ENCODE results near the gene RNASET2. TPM values are rescaled to one million over a fixed set of nuclear protein-coding genes. Genes with fewer than 3 reads are reported as not detected.
A peak's percentile ranks its signal among the peaks of the same experiment; 100 is the strongest.

RNASET2 gene
- total RNA-seq, 2 experiments from 2014 or later = 34.1 to 35.8 TPM

DNA sequence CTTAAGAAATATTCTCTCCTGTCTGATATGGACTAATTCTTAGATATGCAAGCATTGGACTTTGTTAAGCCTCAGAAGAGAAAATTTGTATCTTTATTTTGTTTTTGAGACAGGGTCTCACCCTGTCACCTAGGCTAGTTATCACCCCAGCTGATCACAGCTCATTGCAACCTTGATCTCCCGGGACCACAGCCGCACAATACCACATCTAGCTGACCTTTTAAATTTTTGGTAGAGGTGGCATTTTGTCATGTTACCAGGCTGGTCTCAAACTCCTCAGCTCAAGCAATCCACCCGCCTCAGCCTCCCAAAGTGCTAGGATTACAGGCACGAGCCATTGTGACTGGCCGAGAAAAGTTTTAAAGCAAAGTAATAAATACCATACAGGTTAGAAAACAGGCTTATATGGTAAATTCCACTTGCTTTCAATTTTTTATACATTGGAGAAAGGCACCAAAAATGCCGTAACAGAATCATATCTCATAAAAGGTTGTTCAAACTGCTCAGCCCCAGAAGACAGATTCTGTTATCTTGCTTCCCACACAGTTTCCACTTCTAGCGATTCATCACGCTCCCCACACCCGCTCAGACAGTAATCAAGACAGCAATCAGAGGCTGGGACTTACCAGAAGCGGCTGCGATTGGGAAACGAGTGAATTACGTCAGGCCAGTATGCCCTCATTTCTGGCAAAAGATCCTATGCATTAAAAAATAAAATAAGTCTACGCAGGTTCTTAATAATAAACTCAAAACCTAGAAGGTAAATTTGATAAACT lies 13.8 kb downstream of the RNASET2 start:
- DNase-seq = peak; percentile 24
- Mint-ChIP-seq H3K4me1 (peaks cover 10% of the 10 kb centered on the region), H3K27ac (peak overlapping the region; percentile 20), H3K36me3 (peaks cover 9% of the 10 kb centered on the region), H3K9me3 (no peaks in the 10 kb centered on the region), H3K4me3 (no peak overlapping the region), H3K27me3 (no peaks in the 10 kb centered on the region)

GRCh38 chr6:166940643-166941068 lies 15.7 kb downstream of the RNASET2 start:
- H3K36me3 Mint-ChIP-seq = peaks cover 7% of the 10 kb centered on the region
- no peak for DNase-seq
- no peak overlapping the region for H3K27ac Mint-ChIP-seq
- no peaks in the 10 kb centered on the region for H3K9me3 Mint-ChIP-seq
- H3K4me1 Mint-ChIP-seq = peaks cover 12% of the 10 kb centered on the region
- H3K4me3 Mint-ChIP-seq = no peak overlapping the region
- H3K27me3 Mint-ChIP-seq = no peaks in the 10 kb centered on the region

- peaks cover 10% of the 10 kb centered on the region for H3K4me1 Mint-ChIP-seq
- DNase-seq = no peak
- no peak overlapping the region for H3K4me3 Mint-ChIP-seq
- H3K27ac Mint-ChIP-seq = no peak overlapping the region
- peaks cover 2% of the 10 kb centered on the region for H3K36me3 Mint-ChIP-seq
- H3K9me3 Mint-ChIP-seq = no peaks in the 10 kb centered on the region
- no peaks in the 10 kb centered on the region for H3K27me3 Mint-ChIP-seq
Measured at GRCh38 chr6:166939894-166940293, 16.5 kb downstream of the RNASET2 start.

DNA sequence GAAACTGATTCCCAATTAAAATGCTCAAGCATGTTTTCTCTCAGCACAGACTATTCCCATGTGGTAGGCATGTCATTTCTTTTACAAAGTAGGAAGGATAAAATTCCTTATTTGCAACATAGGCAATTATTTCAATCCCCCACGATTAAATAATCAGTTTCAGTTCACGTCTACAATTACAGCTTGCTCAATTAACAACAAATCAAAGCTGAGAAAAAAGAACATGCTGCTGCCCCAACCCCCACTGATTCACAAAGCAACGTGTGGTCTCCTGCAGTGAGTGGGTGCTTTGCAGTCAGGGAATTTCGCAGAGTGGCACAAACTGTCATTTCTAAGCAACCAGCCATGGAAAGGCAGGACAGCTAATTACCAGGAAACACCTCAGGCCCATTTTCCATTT lies 17.0 kb downstream of the RNASET2 start:
- Mint-ChIP-seq H3K27ac (no peak overlapping the region), H3K4me1 (peaks cover 10% of the 10 kb centered on the region), H3K4me3 (no peak overlapping the region), H3K9me3 (no peaks in the 10 kb centered on the region), H3K36me3 (peaks cover 2% of the 10 kb centered on the region), H3K27me3 (no peaks in the 10 kb centered on the region)
- no peak for DNase-seq

GRCh38 chr6:166938704-166939103 lies 17.6 kb downstream of the RNASET2 start:
- no peak for DNase-seq
- no peak overlapping the region for H3K27ac Mint-ChIP-seq
- peaks cover 2% of the 10 kb centered on the region for H3K36me3 Mint-ChIP-seq
- H3K27me3 Mint-ChIP-seq = no peaks in the 10 kb centered on the region
- no peak overlapping the region for H3K4me3 Mint-ChIP-seq
- H3K4me1 Mint-ChIP-seq = peaks cover 10% of the 10 kb centered on the region
- H3K9me3 Mint-ChIP-seq = no peaks in the 10 kb centered on the region

GRCh38 chr6:166938150-166938549 lies 18.2 kb downstream of the RNASET2 start:
- H3K27me3 Mint-ChIP-seq = no peaks in the 10 kb centered on the region
- H3K27ac Mint-ChIP-seq = no peak overlapping the region
- H3K4me1 Mint-ChIP-seq = peaks cover 8% of the 10 kb centered on the region
- no peaks in the 10 kb centered on the region for H3K9me3 Mint-ChIP-seq
- no peak for DNase-seq
- H3K4me3 Mint-ChIP-seq = no peak overlapping the region
- H3K36me3 Mint-ChIP-seq = peaks cover 2% of the 10 kb centered on the region

DNA sequence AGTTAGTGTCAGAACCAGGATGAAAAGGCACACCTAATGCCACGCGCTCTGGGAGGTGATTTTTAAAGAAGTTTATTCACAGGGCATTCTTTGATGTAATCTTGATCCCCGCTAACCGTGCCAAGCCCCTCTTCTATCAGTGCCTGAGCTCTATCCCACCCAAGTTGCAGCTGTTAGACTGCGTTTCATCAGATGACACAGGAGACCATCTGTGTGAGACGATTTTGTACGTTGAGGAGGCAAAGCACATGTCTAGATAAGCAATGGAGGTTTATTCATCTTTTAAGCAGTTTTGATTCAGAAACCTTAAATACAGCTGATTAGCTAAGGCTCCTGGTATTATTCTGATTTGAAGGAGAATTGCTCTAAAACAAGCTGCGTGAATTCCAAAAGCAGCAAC lies 18.6 kb downstream of the RNASET2 start:
- peaks cover 4% of the 10 kb centered on the region for H3K4me1 Mint-ChIP-seq
- no peak for DNase-seq
- no peak overlapping the region for H3K4me3 Mint-ChIP-seq
- no peaks in the 10 kb centered on the region for H3K27me3 Mint-ChIP-seq
- no peak overlapping the region for H3K27ac Mint-ChIP-seq
- H3K36me3 Mint-ChIP-seq = peaks cover 2% of the 10 kb centered on the region
- H3K9me3 Mint-ChIP-seq = no peaks in the 10 kb centered on the region

DNA sequence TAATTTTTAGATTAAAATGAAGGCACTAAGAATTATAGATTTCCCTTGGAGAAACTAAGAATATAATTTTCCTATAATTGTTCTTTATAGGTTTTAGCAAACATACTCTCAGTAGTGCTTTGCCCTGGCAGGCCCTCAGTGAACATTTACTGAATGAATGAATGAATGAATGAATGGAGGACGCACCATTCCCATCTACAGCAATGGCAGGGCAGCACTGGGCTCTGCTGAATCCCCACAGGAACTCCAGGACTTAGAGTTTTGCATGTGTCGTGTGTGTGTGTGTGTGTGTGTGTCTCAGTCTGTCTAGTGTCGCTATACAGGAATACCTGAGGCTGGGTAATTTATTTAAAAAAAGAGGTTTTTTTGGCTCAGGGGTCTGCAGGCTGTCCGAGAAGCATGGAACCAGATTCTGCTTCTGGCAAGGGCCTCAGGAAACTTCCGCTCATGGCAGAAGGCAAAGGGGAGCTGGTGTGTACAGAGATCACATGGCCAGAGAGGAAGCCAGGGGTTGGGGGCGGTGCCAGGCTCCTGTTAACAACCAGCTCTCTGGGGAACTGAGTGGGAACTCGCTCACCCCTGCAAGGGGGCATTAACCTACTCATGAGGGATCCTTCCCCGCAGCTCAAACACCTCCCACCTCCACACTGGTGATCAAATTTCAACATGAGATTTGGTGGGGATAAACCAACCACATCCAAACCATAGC lies 20.1 kb downstream of the RNASET2 start:
- no peak overlapping the region for H3K27ac Mint-ChIP-seq
- H3K9me3 Mint-ChIP-seq = no peaks in the 10 kb centered on the region
- no peak for DNase-seq
- H3K4me1 Mint-ChIP-seq = peaks cover 2% of the 10 kb centered on the region
- no peak overlapping the region for H3K4me3 Mint-ChIP-seq
- H3K27me3 Mint-ChIP-seq = no peaks in the 10 kb centered on the region
- peaks cover 2% of the 10 kb centered on the region for H3K36me3 Mint-ChIP-seq

GRCh38 chr6:166935353-166935752 lies 21.0 kb downstream of the RNASET2 start:
- H3K27ac Mint-ChIP-seq = no peak overlapping the region
- H3K36me3 Mint-ChIP-seq = peaks cover 2% of the 10 kb centered on the region
- H3K4me1 Mint-ChIP-seq = peaks cover 2% of the 10 kb centered on the region
- no peak for DNase-seq
- no peak overlapping the region for H3K4me3 Mint-ChIP-seq
- H3K27me3 Mint-ChIP-seq = no peaks in the 10 kb centered on the region
- no peaks in the 10 kb centered on the region for H3K9me3 Mint-ChIP-seq

DNA sequence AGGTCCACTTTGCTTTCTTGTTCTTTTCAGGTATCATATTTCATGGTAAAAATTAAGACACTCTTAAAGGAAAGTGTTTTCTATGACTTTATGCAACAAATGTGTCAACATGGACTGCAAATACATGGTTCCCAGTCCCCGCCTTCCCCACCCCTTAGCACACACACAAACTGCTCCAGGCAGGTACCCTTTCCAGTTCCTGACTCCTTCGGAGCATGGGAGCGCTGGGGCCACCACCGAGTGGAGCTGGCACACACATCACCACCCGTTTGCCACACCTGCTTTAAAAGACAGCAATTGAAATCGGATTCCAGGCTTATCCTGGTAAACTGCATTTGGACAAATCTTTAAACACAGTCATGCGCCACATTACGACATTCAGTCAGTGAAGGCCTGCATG lies 22.2 kb downstream of the RNASET2 start:
- no peaks in the 10 kb centered on the region for H3K9me3 Mint-ChIP-seq
- H3K4me3 Mint-ChIP-seq = no peak overlapping the region
- no peaks in the 10 kb centered on the region for H3K27me3 Mint-ChIP-seq
- peaks cover 2% of the 10 kb centered on the region for H3K36me3 Mint-ChIP-seq
- no peak overlapping the region for H3K27ac Mint-ChIP-seq
- peaks cover 2% of the 10 kb centered on the region for H3K4me1 Mint-ChIP-seq
- no peak for DNase-seq

DNA sequence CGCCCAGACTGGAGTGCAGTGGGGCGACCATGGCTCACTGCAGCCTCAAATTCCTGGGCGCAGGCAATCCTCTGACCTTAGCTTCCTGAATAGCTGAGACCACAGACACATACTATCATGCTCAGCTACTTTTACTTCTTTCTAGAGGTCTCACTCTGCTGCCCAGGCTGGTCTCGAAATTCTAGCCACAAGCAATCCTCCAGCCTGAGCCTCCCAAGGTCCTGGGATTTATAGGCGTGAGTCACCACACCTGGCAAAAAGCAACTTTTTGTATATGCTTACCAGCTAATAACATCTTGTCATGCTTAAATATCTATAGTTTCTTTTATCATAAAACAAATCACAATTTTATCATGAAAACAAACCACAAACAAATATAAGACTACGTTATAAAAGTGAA lies 23.0 kb downstream of the RNASET2 start:
- peaks cover 2% of the 10 kb centered on the region for H3K4me1 Mint-ChIP-seq
- H3K27ac Mint-ChIP-seq = no peak overlapping the region
- DNase-seq = no peak
- H3K9me3 Mint-ChIP-seq = no peaks in the 10 kb centered on the region
- no peak overlapping the region for H3K4me3 Mint-ChIP-seq
- peaks cover 2% of the 10 kb centered on the region for H3K36me3 Mint-ChIP-seq
- H3K27me3 Mint-ChIP-seq = no peaks in the 10 kb centered on the region

DNA sequence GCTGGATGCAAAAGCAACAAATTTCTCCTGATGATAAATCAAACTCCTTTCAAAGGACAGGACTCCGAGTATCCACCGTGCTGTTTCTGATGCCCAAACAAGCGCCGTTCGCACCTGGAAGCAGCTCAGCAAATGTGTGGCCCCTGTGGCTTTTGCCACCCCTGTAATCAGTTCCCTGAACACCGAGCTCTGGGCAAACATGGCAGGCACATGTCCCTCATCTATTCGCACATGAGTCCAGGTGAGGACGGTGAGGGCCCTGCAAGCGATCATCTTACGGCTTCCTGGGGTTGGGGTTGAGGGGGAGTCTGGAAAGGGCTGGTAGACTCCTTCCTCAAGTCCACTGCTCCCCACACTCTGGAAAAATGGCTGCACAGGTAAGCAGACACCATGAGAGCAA lies 23.7 kb downstream of the RNASET2 start:
- no peak for DNase-seq
- H3K27ac Mint-ChIP-seq = no peak overlapping the region
- no peaks in the 10 kb centered on the region for H3K9me3 Mint-ChIP-seq
- peaks cover 2% of the 10 kb centered on the region for H3K4me1 Mint-ChIP-seq
- no peaks in the 10 kb centered on the region for H3K27me3 Mint-ChIP-seq
- no peak overlapping the region for H3K4me3 Mint-ChIP-seq
- no peaks in the 10 kb centered on the region for H3K36me3 Mint-ChIP-seq

DNA sequence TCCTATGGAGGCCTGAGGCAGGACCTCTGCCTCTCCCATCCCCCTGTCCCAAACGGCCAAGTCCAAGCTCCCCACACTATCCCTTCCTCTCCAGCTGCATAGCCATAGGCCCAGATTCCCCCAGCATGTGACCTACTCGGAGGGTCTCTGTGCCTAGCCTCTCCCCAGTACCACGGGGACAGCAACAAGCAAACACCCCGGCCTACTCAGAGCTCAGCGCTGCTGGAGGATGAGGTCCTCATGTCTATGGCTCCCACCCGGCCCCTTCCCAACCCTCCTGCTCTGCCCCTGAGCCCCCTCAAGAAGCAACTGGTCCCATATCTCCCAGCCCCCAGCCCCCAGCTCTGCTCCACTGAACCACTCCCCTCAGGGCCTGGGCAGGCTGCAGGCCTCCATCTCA lies 24.2 kb downstream of the RNASET2 start:
- Mint-ChIP-seq H3K27ac (peak overlapping the region; percentile 58), H3K9me3 (no peaks in the 10 kb centered on the region), H3K36me3 (no peaks in the 10 kb centered on the region), H3K27me3 (no peaks in the 10 kb centered on the region), H3K4me1 (peaks cover 2% of the 10 kb centered on the region), H3K4me3 (no peak overlapping the region)
- DNase-seq = no peak

- peak overlapping the region; percentile 58 for H3K27ac Mint-ChIP-seq
- no peak for DNase-seq
- no peaks in the 10 kb centered on the region for H3K9me3 Mint-ChIP-seq
- no peak overlapping the region for H3K4me3 Mint-ChIP-seq
- H3K27me3 Mint-ChIP-seq = no peaks in the 10 kb centered on the region
- peaks cover 2% of the 10 kb centered on the region for H3K4me1 Mint-ChIP-seq
- no peaks in the 10 kb centered on the region for H3K36me3 Mint-ChIP-seq
Measured at GRCh38 chr6:166931426-166931970, 24.9 kb downstream of the RNASET2 start.

- no peak for DNase-seq
- Mint-ChIP-seq H3K4me3 (no peak overlapping the region), H3K36me3 (no peaks in the 10 kb centered on the region), H3K4me1 (no peaks in the 10 kb centered on the region), H3K27ac (no peak overlapping the region), H3K27me3 (no peaks in the 10 kb centered on the region), H3K9me3 (no peaks in the 10 kb centered on the region)
Measured at GRCh38 chr6:166930354-166930891, 25.9 kb downstream of the RNASET2 start.

Measured in activated naive CD8-positive, alpha-beta T cell treated with anti-CD3 and anti-CD28 coated beads for 36 hours (primary cell).